ENCODE measurements around the gene BMP6.

Gene BMP6

DNA sequence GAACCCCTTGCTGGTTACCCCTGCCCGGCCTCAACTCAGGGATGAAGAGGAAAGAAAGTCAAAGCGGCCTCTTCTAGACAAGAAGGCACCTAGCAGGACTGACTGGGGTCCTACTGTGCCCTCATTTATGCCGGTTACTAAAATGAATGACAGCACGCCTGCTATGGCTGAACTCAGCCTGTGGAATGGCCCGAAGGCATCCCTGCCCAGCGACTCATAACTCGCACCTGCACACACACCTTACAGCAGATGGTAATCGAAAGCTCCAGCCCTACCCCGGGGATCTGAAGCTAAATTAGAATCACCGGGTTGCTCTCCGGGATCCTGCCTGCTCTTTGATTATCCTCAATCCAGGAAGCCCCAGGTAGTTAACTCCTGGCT lies 185.4 kb downstream of the BMP6 start:
- no peak overlapping the region for H3K4me3 Mint-ChIP-seq
- peaks cover 18% of the 10 kb centered on the region for H3K4me1 Mint-ChIP-seq
- peaks cover 16% of the 10 kb centered on the region for H3K36me3 Mint-ChIP-seq
- no peak for ATAC-seq
- no peaks in the 10 kb centered on the region for H3K9me3 Mint-ChIP-seq
- no peak overlapping the region for H3K27ac Mint-ChIP-seq
- no peak for DNase-seq (ENCODE audit: low spot score in 2 of 2)

DNA sequence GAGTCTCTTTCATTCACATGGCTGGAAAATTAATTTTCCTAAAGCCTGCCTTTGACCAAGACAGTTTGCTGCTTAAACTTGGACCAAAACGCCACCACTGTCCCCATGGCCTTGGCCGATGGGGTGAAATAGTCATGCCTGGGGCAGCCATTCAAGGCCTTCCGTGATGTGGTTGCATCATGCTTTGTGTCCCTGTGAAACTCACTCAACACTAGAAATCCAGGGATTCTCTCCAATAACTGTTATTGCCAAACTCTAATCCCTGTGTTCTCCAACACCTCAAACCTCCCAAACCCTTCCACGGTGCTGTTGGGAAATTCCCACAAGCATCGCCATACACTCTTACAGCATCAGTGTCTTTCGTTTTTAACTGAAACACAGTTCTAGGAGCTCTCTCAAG lies 186.1 kb downstream of the BMP6 start:
- no peak overlapping the region for H3K27ac Mint-ChIP-seq
- H3K4me1 Mint-ChIP-seq, result peaks cover 18% of the 10 kb centered on the region
- DNase-seq (ENCODE audit: low spot score in 2 of 2) (no peak), ATAC-seq (no peak)
- H3K4me3 Mint-ChIP-seq, result no peak overlapping the region
- peaks cover 16% of the 10 kb centered on the region for H3K36me3 Mint-ChIP-seq
- no peaks in the 10 kb centered on the region for H3K9me3 Mint-ChIP-seq

DNA sequence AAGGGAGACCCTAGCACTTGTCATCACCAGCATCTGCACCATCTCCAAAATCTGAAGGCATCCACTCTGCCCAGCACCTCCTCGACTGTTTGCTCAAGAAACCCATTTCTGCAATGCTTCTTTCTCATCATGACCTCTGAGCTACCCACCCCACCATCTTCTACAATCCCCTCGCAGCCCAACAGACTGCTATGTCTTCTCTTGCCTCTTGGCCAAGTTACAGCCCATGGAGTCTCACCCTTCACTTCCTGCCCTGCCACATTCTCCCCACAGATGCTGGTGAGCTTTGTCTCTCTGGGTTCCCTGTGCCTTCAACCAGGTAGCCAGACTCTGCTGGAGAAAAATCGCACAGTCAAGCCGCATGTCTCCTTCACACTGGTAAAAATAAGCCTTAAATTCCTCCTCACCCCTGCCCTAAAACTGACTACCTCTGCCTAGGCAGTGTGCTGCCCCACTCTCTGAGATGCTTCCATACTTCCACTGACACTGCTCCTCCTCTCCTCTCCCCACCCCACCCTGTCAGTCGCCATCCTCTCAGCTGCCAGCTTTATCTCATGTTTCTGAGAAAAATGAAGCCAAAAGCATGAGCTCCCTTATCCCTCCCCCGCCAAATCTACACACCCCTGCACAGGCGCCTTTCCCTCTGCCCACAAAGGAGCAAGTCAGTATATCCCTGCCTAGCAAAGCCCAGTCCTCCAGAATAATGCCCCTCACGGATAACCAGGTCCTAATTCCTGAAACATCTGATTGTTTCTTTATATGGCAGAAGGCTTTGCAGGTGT lies 187.0 kb downstream of the BMP6 start:
- H3K4me3 Mint-ChIP-seq, result no peak overlapping the region
- H3K27ac Mint-ChIP-seq, result no peak overlapping the region
- no peak for ATAC-seq
- DNase-seq (ENCODE audit: low spot score in 2 of 2), result no peak
- peaks cover 11% of the 10 kb centered on the region for H3K36me3 Mint-ChIP-seq
- H3K4me1 Mint-ChIP-seq, result peaks cover 13% of the 10 kb centered on the region
- H3K9me3 Mint-ChIP-seq, result no peaks in the 10 kb centered on the region

DNA sequence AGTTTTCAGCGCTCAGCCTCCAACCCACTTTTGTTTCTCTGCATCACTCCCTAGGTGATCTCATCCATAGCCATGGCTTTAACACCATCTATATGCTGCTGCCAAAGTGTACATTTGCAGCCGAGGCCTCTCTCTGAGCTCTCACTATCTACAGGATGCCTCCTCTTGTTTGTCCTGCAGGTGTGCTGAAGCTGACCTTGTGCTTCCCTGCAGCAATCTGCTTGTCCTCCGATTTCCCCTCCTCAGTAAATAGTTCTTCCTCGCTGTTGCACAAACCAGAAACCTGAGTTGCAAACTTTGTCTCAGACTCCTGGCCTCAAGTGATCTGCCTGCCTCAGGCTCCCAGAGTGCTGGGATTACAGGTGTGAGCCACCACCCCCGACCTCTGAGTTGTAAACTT lies 188.4 kb downstream of the BMP6 start:
- H3K36me3 Mint-ChIP-seq, result peaks cover 4% of the 10 kb centered on the region

DNA sequence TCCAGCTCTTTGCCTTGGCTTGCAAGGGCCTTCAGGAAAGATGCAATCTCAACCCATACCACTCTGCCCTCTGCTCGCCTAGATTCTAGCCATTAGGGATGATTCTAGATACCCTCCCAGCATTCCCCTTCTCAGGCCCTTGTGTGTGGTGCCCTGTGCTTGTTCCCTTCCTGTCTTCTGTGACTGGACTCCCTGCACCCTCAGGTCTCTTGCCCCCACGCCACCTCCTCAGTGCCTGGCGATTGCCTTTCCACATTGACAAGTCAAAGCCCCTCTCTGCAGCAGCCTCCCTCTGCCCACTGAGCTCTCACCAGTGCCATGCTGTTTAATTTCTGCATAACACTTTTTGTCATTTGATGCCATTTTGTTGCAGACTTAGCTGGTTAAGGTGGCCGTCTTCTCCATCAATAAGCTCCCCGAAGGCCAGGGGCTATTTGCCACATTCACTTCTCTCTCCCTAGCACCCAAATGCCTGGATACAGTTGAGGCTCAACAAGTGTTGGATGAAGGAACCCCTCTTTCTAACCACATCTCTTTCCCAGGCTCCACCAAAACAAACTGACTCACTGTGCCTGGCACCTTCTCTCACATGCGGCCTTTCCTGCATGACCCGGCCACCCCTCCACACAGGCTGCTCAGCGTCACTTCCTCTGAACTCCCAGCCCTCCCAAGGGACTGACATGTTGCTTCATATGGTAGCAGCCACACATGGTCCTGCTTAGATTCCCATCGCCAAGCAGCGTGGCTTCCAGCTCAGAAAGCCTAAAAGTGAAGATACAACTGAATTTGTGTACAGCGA lies 189.3 kb downstream of the BMP6 start:
- Mint-ChIP-seq H3K9me3 (no peaks in the 10 kb centered on the region), H3K4me3 (no peak overlapping the region), H3K4me1 (peaks cover 5% of the 10 kb centered on the region), H3K36me3 (no peaks in the 10 kb centered on the region), H3K27ac (no peak overlapping the region)
- DNase-seq (ENCODE audit: low spot score in 2 of 2) (no peak), ATAC-seq (no peak)

More for the DNA sequence above, 188.4 kb downstream of the BMP6 start:
- Mint-ChIP-seq H3K9me3 (no peaks in the 10 kb centered on the region), H3K4me3 (no peak overlapping the region), H3K27ac (no peak overlapping the region), H3K4me1 (peaks cover 9% of the 10 kb centered on the region)
- DNase-seq (ENCODE audit: low spot score in 2 of 2), result no peak
- no peak for ATAC-seq

DNA sequence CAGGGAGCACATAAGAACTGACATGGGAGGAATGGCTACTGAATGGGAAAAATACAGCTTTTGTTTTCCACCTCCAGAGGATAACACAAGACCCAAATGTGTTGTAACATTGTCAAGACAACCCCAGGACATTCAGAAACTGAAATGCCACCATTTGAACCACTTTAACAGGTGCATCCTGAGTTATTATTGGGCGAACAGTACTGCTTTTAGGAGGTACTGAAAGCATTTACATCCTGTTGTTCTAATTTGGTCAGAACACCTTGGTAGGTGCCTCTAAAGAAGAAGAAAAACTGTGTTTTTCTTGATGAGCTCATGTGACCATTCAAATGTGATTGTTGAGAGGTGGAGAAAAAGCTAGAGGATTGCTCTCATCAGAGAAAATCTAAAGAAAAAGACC lies 191.1 kb downstream of the BMP6 start:
- Mint-ChIP-seq H3K4me1 (no peaks in the 10 kb centered on the region), H3K9me3 (no peaks in the 10 kb centered on the region), H3K36me3 (no peaks in the 10 kb centered on the region), H3K27ac (no peak overlapping the region), H3K4me3 (no peak overlapping the region)
- DNase-seq (ENCODE audit: low spot score in 2 of 2) (no peak), ATAC-seq (no peak)

DNA sequence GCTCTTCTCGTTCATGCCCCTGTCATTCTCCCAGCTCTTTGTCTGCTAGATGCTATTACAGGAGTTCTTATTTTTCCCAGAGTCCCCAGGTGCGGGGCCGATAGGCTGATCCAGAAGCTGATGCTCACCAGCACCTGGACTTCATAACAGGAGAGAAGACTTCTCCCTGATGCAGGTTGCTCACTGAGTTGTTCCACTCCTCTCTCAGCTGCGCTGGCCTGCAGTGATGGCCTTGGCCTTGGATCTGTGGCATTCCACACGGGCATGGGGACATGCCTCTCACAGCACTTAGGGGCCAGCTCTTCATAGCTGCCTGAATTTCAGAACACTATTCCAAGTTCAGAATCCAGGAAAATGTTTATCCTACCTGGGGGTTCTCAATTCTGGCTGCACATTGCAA lies 191.8 kb downstream of the BMP6 start:
- no peaks in the 10 kb centered on the region for H3K4me1 Mint-ChIP-seq
- ATAC-seq (no peak), DNase-seq (ENCODE audit: low spot score in 2 of 2) (no peak)
- H3K27ac Mint-ChIP-seq, result no peak overlapping the region
- no peaks in the 10 kb centered on the region for H3K36me3 Mint-ChIP-seq
- H3K4me3 Mint-ChIP-seq, result no peak overlapping the region
- no peaks in the 10 kb centered on the region for H3K9me3 Mint-ChIP-seq

DNA sequence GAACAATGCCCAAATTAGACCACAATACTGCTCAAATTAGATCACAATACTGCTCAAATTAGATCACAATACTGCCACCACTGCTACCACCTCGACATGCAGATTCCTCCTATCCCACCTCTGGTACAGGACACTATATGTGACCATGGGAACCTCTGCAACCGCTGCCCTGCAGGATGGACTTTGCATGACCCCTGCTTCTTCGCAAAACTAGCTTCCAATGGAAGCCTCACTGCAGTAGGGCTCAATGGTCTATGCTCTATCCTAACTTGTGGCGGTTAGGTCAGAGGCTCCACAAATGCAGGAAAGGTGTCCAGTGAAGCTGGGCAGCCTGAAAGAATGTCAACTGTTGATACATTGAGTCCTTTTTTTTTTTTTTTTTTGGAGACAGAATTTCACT lies 192.5 kb downstream of the BMP6 start:
- no peaks in the 10 kb centered on the region for H3K4me1 Mint-ChIP-seq
- no peak overlapping the region for H3K27ac Mint-ChIP-seq
- H3K9me3 Mint-ChIP-seq, result no peaks in the 10 kb centered on the region
- ATAC-seq, result no peak
- H3K4me3 Mint-ChIP-seq, result no peak overlapping the region
- H3K36me3 Mint-ChIP-seq, result no peaks in the 10 kb centered on the region
- no peak for DNase-seq (ENCODE audit: low spot score in 2 of 2)

DNA sequence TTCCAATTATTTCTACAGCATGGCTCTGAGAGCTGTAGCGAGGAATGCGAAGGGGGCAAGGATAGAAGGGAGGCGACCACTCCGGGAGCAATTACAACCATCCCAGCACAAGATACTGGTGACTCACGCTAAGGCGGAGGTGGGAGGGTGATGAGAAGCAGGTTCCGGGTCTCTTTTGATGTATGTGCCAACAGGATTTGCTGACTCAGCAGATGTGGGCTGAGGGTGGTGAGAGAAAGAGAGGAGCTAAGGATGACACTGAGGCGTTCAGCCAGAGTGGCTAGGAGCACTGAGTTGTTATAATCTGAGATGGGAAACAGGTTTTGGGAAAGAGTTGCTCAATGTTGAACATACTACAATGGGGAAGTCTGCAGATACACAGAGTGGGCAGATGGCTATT lies 194.0 kb downstream of the BMP6 start:
- no peak overlapping the region for H3K27ac Mint-ChIP-seq
- no peak overlapping the region for H3K4me3 Mint-ChIP-seq
- DNase-seq (ENCODE audit: low spot score in 2 of 2), result no peak
- H3K9me3 Mint-ChIP-seq, result peaks cover 5% of the 10 kb centered on the region
- no peaks in the 10 kb centered on the region for H3K36me3 Mint-ChIP-seq
- peak; percentile 79 for ATAC-seq
- no peaks in the 10 kb centered on the region for H3K4me1 Mint-ChIP-seq

DNA sequence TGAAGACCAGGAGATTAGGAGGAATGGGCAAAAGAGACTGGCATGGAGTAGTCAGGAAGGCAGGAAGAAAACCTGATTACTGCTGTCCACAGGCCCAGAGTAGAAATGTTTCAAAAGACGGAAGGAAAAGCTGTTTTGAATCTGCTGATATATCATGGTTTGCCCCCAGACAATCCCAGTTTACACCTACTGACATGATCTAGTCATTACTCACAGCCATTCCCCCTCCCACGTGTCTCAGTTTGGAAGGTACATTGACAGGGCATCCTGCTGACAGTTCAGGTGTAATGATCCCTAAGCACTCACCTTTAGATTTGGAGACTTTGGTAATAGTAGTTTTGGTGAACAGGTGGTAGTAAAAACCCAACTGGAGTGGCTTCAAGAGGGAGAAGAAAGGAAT lies 194.5 kb downstream of the BMP6 start:
- no peak for DNase-seq (ENCODE audit: low spot score in 2 of 2)
- H3K4me1 Mint-ChIP-seq, result no peaks in the 10 kb centered on the region
- peak; percentile 66 for ATAC-seq
- peaks cover 6% of the 10 kb centered on the region for H3K9me3 Mint-ChIP-seq
- no peak overlapping the region for H3K27ac Mint-ChIP-seq
- no peaks in the 10 kb centered on the region for H3K36me3 Mint-ChIP-seq
- no peak overlapping the region for H3K4me3 Mint-ChIP-seq

DNA sequence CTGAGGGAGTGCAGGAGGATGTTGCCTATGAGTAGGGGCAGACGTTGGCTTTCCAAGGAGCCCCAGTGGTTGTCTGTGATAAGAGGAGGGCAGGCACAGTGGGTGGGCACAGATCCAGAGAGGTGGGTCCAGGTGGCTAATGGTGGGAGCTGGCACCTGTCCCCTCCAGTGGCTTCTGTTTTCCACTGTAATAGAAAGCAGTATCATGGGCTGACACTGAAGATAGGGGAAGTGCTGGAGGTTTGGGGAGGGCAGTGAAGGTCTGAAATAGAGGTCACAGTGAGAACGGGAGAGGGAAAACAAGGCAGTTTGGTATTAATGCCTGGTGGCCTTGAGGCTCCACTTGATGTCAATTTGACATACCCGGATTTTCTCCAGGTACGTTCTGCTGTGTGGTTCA lies 195.1 kb downstream of the BMP6 start:
- DNase-seq (ENCODE audit: low spot score in 2 of 2) (no peak), ATAC-seq (no peak)
- Mint-ChIP-seq H3K4me1 (no peaks in the 10 kb centered on the region), H3K4me3 (no peak overlapping the region), H3K36me3 (no peaks in the 10 kb centered on the region), H3K9me3 (peaks cover 8% of the 10 kb centered on the region), H3K27ac (no peak overlapping the region)

DNA sequence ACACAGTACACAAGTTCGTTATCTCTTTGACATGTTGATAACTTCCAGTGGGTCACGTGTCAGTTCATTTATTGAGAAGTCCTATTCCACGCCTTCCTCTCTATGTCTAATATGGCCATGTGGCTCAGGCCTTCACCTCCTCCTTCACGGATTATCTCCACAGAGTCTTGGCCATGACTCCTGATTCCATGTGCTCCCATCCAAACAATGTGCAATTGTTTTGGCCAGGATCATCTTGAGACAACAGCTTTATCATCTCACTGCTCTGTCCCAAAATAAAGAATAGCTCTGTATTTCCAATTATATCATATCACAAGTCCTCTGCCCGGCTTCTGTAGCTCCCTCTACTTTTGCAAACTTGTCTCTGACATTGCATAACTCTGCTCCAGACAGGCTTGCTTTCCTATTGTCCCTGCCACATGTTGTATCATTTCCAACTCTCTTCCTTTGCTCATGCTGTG lies 195.8 kb downstream of the BMP6 start:
- H3K9me3 Mint-ChIP-seq, result peaks cover 8% of the 10 kb centered on the region

DNA sequence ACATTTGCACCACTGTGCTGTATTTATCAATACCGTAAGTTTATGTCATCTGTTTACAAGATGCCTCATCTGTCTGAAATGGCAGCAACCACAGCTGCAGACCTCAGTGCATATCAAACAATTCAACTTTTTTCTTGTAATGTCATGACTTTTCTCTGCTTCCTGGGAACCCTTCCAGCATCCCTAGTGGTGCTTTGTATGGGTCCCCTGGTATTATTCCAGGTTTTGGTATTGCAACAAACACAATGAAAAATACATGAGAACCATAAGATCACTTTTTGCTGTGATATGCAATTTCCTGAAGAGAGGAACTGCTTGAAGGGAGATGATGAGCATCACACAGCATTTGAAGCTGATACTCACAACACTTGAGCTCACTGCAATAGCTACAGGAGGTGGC lies 196.7 kb downstream of the BMP6 start:
- Mint-ChIP-seq H3K36me3 (no peaks in the 10 kb centered on the region), H3K9me3 (peaks cover 8% of the 10 kb centered on the region), H3K27ac (no peak overlapping the region), H3K4me1 (no peaks in the 10 kb centered on the region), H3K4me3 (no peak overlapping the region)
- no peak for ATAC-seq
- DNase-seq (ENCODE audit: low spot score in 2 of 2), result no peak

More for the DNA sequence above, 195.8 kb downstream of the BMP6 start:
- H3K36me3 Mint-ChIP-seq, result no peaks in the 10 kb centered on the region
- ATAC-seq, result no peak
- no peak for DNase-seq (ENCODE audit: low spot score in 2 of 2)
- no peak overlapping the region for H3K4me3 Mint-ChIP-seq
- H3K4me1 Mint-ChIP-seq, result no peaks in the 10 kb centered on the region
- H3K27ac Mint-ChIP-seq, result no peak overlapping the region

DNA sequence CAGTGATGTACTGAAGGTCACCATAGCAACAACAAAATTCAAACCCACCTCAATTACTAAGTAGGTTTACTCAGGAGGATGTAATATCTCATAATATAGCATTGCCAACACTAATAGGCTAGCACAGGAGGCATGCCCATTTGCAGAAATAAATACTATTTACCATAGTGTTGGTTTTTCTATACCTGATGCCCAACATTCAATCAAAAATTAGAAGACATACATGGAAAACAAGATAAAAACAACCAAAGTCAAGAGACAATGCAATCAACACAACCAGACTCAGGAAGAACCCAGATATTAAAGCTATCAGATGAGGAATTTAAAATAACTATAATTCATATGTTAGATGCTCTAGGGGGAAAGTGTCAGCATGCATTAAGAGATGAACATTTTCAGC lies 199.0 kb downstream of the BMP6 start:
- Mint-ChIP-seq H3K9me3 (peaks cover 8% of the 10 kb centered on the region), H3K36me3 (no peaks in the 10 kb centered on the region), H3K4me3 (no peak overlapping the region), H3K27ac (no peak overlapping the region), H3K4me1 (no peaks in the 10 kb centered on the region)
- DNase-seq (ENCODE audit: low spot score in 2 of 2) (no peak), ATAC-seq (no peak)
